ENCODE measurements around the gene RSPH3.
"Not testable (repeated sequence)": the region's sequence is repeated elsewhere in the genome, so short reads cannot be mapped to it uniquely, and the experiment has no call there.

RSPH3 gene

GRCh38 chr6:158972241-158973233 lies 27.5 kb downstream of the RSPH3 start:
- no peak for DNase-seq (ENCODE audit: low read depth in 2 of 2)

GRCh38 chr6:158970640-158971275 lies 29.2 kb downstream of the RSPH3 start:
- DNase-seq (ENCODE audit: low read depth in 2 of 2) = no peak

- no peak for DNase-seq (ENCODE audit: low read depth in 2 of 2)
Observed at GRCh38 chr6:158969148-158969547, 30.9 kb downstream of the RSPH3 start.

GRCh38 chr6:158963020-158963808 lies 36.8 kb downstream of the RSPH3 start:
- DNase-seq (ENCODE audit: low read depth in 2 of 2) = no peak

GRCh38 chr6:158962371-158962770 lies 37.6 kb downstream of the RSPH3 start:
- DNase-seq (ENCODE audit: low read depth in 2 of 2) = no peak

GRCh38 chr6:158960026-158960425 lies 40.0 kb downstream of the RSPH3 start:
- DNase-seq (ENCODE audit: low read depth in 2 of 2) = no peak

- no peak for DNase-seq (ENCODE audit: low read depth in 2 of 2)
Observed at GRCh38 chr6:158959552-158959951, 40.5 kb downstream of the RSPH3 start.

- no peak for DNase-seq (ENCODE audit: low read depth in 2 of 2)
Observed at GRCh38 chr6:158958504-158959386, 41.3 kb downstream of the RSPH3 start.

- DNase-seq (ENCODE audit: low read depth in 2 of 2) = no peak
Observed at GRCh38 chr6:158955255-158955654, 44.7 kb downstream of the RSPH3 start.

GRCh38 chr6:158954753-158955152 lies 45.2 kb downstream of the RSPH3 start:
- no peak for DNase-seq (ENCODE audit: low read depth in 2 of 2)

- not testable (repeated sequence) for DNase-seq (ENCODE audit: low read depth in 2 of 2)
Observed at GRCh38 chr6:158952011-158952410, 48.0 kb downstream of the RSPH3 start.

- DNase-seq (ENCODE audit: low read depth in 2 of 2) = not testable (repeated sequence)
Observed at GRCh38 chr6:158951565-158951964, 48.4 kb downstream of the RSPH3 start.

- DNase-seq (ENCODE audit: low read depth in 2 of 2) = no peak
Observed at GRCh38 chr6:158947284-158947683, 52.7 kb downstream of the RSPH3 start.

GRCh38 chr6:158943380-158944032 lies 56.5 kb downstream of the RSPH3 start:
- no peak for DNase-seq (ENCODE audit: low read depth in 2 of 2)

GRCh38 chr6:158942349-158942748 lies 57.7 kb downstream of the RSPH3 start:
- DNase-seq (ENCODE audit: low read depth in 2 of 2) = no peak

GRCh38 chr6:158941246-158941645 lies 58.8 kb downstream of the RSPH3 start:
- DNase-seq (ENCODE audit: low read depth in 2 of 2) = no peak

GRCh38 chr6:158939255-158940159 lies 60.5 kb downstream of the RSPH3 start:
- DNase-seq (ENCODE audit: low read depth in 2 of 2) = no peak

GRCh38 chr6:158938811-158939254 lies 61.2 kb downstream of the RSPH3 start:
- DNase-seq (ENCODE audit: low read depth in 2 of 2) = peak in 1 of 2 donors; percentile 12

GRCh38 chr6:158938220-158938619 lies 61.8 kb downstream of the RSPH3 start:
- no peak for DNase-seq (ENCODE audit: low read depth in 2 of 2)

Data from activated CD4-positive, alpha-beta T cell treated with anti-CD3 and anti-CD28 coated beads for 24 hours (primary cell).